Measurements from ENCODE around the gene RYR2. TPM values are rescaled to one million over a fixed set of nuclear protein-coding genes. Genes with fewer than 3 reads are reported as not detected.

RYR2 gene
- total and polyA plus RNA-seq, 9 of the 15 experiments (the other 6 are each of a cell fraction or from before 2014, with no cell fraction given) = 0.03 to 0.42 (median 0.14) TPM

DNA sequence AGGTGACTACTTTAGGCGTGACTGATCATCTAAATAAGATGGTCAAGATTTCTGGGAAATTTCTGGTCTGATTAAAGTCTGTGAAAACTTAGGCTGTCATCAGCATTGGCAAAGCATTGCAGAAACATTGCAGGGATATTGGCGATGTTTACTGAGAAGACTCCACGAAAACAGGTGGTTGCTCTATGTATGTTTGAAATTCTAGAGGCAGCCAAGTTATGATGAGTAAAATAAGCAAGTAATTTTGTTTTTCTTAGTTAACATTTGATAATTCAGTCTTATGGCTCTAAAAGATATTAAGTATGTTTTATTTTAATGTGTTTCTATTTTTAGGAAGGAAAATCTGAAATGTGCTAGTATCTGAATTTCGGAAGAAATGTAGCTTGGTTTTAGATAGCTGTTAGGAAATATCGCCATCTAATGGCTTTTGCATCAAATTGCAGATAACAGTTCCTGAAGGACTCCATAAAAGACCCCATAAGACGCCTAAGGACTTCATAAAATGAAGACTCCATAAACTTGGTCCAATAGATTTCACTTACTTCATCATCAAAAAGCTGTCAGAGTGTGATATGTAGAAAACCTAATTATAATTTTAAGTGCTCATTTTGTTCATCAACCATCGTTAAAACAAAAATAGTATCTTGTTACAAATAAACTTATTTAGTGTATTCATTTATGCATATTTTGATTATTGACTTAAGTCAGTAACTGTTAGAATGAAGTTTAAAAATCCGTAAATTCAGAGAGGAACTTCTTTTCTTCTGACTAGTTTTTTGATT lies 344.6 kb downstream of the RYR2 start:
- H3K9me3 ChIP-seq (replicated peaks; ENCODE audit: control insufficient read depth, insufficient read depth, low read depth, low read length) = no peaks in the 10 kb centered on the region
- no peaks in the 10 kb centered on the region for H3K79me2 ChIP-seq (ENCODE audit: control insufficient read depth, insufficient read depth, low read length)
- intact Hi-C loops (cut with micrococcal nuclease) (loop anchor here (1.0 to 10.0 kb wide), 6 partner anchors 178 to 1283 kb away; no protein-coding TSS in a partner anchor), in situ Hi-C loops (cut with MboI) (loop anchor here (10.0 to 25.0 kb wide), 4 partner anchors 649 to 1274 kb away; no protein-coding TSS in a partner anchor)
- ChIA-PET POLR2A (interaction anchor here (1.0 kb wide), 1 partner anchor 782 kb away, joined by 4 read pairs; the partner anchor contains the start of gene HEATR1), CTCF (ENCODE audit: low intra/inter-chr PET ratio) (interaction anchor here (0.6 kb wide), 1 partner anchor 101 kb away, joined by 3 read pairs; no protein-coding TSS in a partner anchor)
- ATAC-seq = peak; percentile 71
- H3K9me1 ChIP-seq (ENCODE audit: control insufficient read depth, insufficient read depth, low read length) = no peaks in the 10 kb centered on the region
- FAIRE-seq = peak; percentile 56
- H4K20me1 ChIP-seq (replicated peaks; ENCODE audit: control insufficient read depth, insufficient read depth, low read length) = no peaks in the 10 kb centered on the region
- no peaks in the 10 kb centered on the region for H3K36me3 ChIP-seq (ENCODE audit: control insufficient read depth, insufficient read depth, low read length)
- no peak overlapping the region for H3K4me3 ChIP-seq
- no peak overlapping the region for H3K9ac ChIP-seq (ENCODE audit: insufficient read depth in 1 of 2, low read depth in 2 of 2, low read length in 2 of 2)
- H2AFZ ChIP-seq (ENCODE audit: low read depth, low read length) = no peak overlapping the region
- H3K27ac ChIP-seq (ENCODE audit: extremely low read depth, low read depth, low read length) = no peak overlapping the region
- no peaks in the 10 kb centered on the region for H3K4me1 ChIP-seq (replicated peaks in 1 of 2; ENCODE audit: control insufficient read depth in 2 of 2, insufficient read depth in 2 of 2, low read length in 2 of 2)
- peak; percentile 20 to 37 (median 30) for DNase-seq (ENCODE audit: extremely low read depth in 1 of 4, low spot score in 3 of 4)
- no peaks in the 10 kb centered on the region for H3K27me3 ChIP-seq (ENCODE audit: control insufficient read depth in 2 of 2, insufficient read depth in 2 of 2, low read length in 2 of 2)
- H3K4me2 ChIP-seq (ENCODE audit: insufficient read depth, low read length) = no peak overlapping the region
- BruUV-seq (replicated peaks) = no TSS peak
- under 1% methylated on average over 8 of the region's 8 CpGs for WGBS (ENCODE audit: insufficient coverage, low coverage, missing lambda C conversion rate)
- TF ChIP-seq, protein P1, sequence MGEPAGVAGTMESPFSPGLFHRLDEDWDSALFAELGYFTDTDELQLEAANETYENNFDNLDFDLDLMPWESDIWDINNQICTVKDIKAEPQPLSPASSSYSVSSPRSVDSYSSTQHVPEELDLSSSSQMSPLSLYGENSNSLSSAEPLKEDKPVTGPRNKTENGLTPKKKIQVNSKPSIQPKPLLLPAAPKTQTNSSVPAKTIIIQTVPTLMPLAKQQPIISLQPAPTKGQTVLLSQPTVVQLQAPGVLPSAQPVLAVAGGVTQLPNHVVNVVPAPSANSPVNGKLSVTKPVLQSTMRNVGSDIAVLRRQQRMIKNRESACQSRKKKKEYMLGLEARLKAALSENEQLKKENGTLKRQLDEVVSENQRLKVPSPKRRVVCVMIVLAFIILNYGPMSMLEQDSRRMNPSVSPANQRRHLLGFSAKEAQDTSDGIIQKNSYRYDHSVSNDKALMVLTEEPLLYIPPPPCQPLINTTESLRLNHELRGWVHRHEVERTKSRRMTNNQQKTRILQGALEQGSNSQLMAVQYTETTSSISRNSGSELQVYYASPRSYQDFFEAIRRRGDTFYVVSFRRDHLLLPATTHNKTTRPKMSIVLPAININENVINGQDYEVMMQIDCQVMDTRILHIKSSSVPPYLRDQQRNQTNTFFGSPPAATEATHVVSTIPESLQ (CRISPR knock-in tag; IDR thresholded peaks at IDR 0.05) = no peak
- TF ChIP-seq ZBTB34 (CRISPR knock-in tag; IDR thresholded peaks at IDR 0.05) = no peak
- TF ChIP-seq ZBED1 (IDR thresholded peaks at IDR 0.05) = no peak
- no peak for TF ChIP-seq HNRNPH1 (optimal IDR thresholded peaks at IDR 0.05; ENCODE audit: low read depth, low read length)
- TF ChIP-seq PTRF (tag; IDR thresholded peaks at IDR 0.05) = no peak
- TF ChIP-seq MNT (conservative IDR thresholded peaks at IDR 0.05) = no peak
- TF ChIP-seq AFF1 (IDR thresholded peaks at IDR 0.05; ENCODE audit: low read depth in 1 of 2, partially characterized antibody in 2 of 2) = no peak
- TF ChIP-seq ILF3 (IDR thresholded peaks at IDR 0.05; ENCODE audit: borderline replicate concordance) = no peak
- no peak for TF ChIP-seq SAP30 (IDR thresholded peaks at IDR 0.05; ENCODE audit: borderline replicate concordance, insufficient read depth, low read depth, low read length, poor library complexity, severe bottlenecking)
- TF ChIP-seq ELF4 (CRISPR knock-in tag; IDR thresholded peaks at IDR 0.05) = no peak
- TF ChIP-seq TARDBP (IDR thresholded peaks at IDR 0.05) = no peak
